SU-DHL-6 (cell line): ENCODE measurements around the gene ABCD1.

Source experiments
- EZH2phosphoT487 ChIP-seq: fragments of 200-600 bp; sonication (generic), shearing (Covaris generic); conservative IDR thresholded peaks from 2 replicates; pipeline ENCODE4 v1.6.1; 2018; ENCODE audit warnings: mild to moderate bottlenecking, antibody characterized with exemption, low read length, moderate library complexity, mixed read lengths
- TF ChIP-seq, protein P1 (sequence below): fragments of 200-600 bp; sonication (generic); IDR thresholded peaks from one replicate; pipeline ENCODE4 v1.5.1; 2017; ENCODE audit warnings: antibody characterized with exemption, mild to moderate bottlenecking, low read length, moderate library complexity; ENCODE audit not compliant: insufficient read depth, poor library complexity, severe bottlenecking

DNA sequence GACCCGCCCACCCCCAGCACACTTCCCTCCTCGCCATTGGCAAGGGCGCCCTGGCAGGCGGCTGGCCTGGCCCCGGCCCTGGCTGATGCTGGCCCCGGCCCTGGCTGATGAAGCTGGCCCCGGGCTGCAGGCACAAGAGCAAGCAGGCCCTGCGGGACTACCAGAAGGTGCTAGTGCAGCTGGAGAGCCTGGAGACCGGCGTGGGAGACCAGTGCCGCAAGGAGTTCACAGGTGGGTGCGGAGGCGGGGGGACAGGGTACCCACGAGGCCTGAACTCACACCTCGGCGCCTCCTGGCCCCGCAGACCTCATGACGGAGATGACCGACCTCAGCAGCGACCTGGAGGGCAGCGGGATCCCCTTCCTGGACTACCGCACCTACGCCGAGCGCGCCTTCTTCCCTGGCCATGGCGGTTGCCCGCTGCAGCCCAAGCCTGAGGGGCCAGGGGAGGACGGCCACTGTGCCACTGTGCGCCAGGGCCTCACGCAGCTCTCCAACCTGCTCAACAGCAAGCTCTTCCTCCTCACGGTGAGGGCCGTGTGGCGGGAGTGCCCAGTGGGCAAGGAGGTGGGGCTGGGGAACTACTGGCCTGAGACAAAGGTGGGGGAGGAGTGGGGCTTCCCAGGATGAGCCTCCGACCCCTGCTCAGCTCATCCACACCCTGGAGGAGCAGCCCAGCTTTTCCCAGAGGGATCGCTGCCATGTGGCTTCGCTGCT, 50.1 kb downstream of the ABCD1 start:
- TF ChIP-seq, protein P1, sequence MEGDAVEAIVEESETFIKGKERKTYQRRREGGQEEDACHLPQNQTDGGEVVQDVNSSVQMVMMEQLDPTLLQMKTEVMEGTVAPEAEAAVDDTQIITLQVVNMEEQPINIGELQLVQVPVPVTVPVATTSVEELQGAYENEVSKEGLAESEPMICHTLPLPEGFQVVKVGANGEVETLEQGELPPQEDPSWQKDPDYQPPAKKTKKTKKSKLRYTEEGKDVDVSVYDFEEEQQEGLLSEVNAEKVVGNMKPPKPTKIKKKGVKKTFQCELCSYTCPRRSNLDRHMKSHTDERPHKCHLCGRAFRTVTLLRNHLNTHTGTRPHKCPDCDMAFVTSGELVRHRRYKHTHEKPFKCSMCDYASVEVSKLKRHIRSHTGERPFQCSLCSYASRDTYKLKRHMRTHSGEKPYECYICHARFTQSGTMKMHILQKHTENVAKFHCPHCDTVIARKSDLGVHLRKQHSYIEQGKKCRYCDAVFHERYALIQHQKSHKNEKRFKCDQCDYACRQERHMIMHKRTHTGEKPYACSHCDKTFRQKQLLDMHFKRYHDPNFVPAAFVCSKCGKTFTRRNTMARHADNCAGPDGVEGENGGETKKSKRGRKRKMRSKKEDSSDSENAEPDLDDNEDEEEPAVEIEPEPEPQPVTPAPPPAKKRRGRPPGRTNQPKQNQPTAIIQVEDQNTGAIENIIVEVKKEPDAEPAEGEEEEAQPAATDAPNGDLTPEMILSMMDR: no peak
- TF ChIP-seq EZH2phosphoT487: no peak
